OCI-LY1 (cell line): ENCODE data around the gene NID1.

ENCODE experiments used
- H2AFZ ChIP-seq: fragments of 200-600 bp; sonication (generic), shearing (Covaris generic); 2 replicates; pipeline ENCODE4 v1.6.0; 2014; ENCODE audit warnings: antibody characterized with exemption, mild to moderate bottlenecking, low read length
- H3F3A ChIP-seq: fragments of 200-600 bp; sonication (generic), shearing (Covaris generic); 2 replicates; pipeline ENCODE4 v1.6.0; 2014; ENCODE audit warnings: mild to moderate bottlenecking, antibody characterized with exemption, low read length, moderate library complexity; ENCODE audit not compliant: insufficient read depth
- H3K27ac ChIP-seq: fragments of 200-600 bp; sonication (generic); 2 replicates; pipeline ENCODE4 v1.5.1; 2014; ENCODE audit warnings: low read length, mixed run types, mild to moderate bottlenecking, low read depth; ENCODE audit not compliant: poor library complexity, severe bottlenecking
- H3K27me3 ChIP-seq: fragments of 200-600 bp; sonication (generic); 2 replicates; pipeline ENCODE4 v1.6.0; 2014; ENCODE audit warnings: antibody characterized with exemption, mild to moderate bottlenecking, low read length, moderate library complexity; ENCODE audit not compliant: insufficient read depth
- H3K36me3 ChIP-seq: fragments of 200-600 bp; sonication (generic); 2 replicates; pipeline ENCODE4 v1.6.1; 2014; ENCODE audit warnings: mild to moderate bottlenecking, antibody characterized with exemption, low read length, moderate library complexity, mixed read lengths; ENCODE audit not compliant: insufficient read depth
- H3K4me1 ChIP-seq: fragments of 200-600 bp; sonication (generic); 2 replicates; pipeline ENCODE4 v1.5.1; 2014; ENCODE audit warnings: mild to moderate bottlenecking, low read length, moderate library complexity; ENCODE audit not compliant: insufficient read depth, severe bottlenecking
- H3K4me2 ChIP-seq: fragments of 200-600 bp; sonication (generic), shearing (Covaris generic); 2 replicates; pipeline ENCODE4 v1.6.1; 2014; ENCODE audit warnings: low read length
- H3K4me3 ChIP-seq: fragments of 200-600 bp; sonication (generic); 2 replicates; pipeline ENCODE4 v1.5.1; 2014; ENCODE audit warnings: low read length, low read depth, mild to moderate bottlenecking, mixed read lengths; ENCODE audit not compliant: poor library complexity, severe bottlenecking
- H3K79me2 ChIP-seq: fragments of 200-600 bp; shearing (Covaris generic); 2 replicates; pipeline ENCODE4 v1.6.1; 2016; ENCODE audit warnings: mixed run types, low read length, mixed read lengths; ENCODE audit not compliant: insufficient read depth
- H3K9ac ChIP-seq: fragments of 200-600 bp; sonication (generic), shearing (Covaris generic); 2 replicates; pipeline ENCODE4 v1.6.1; 2014; ENCODE audit warnings: mild to moderate bottlenecking, low read length, mixed read lengths
- H3K9me2 ChIP-seq: fragments of 200-600 bp; sonication (generic), shearing (Covaris generic); 2 replicates; pipeline ENCODE4 v1.6.1; 2014; ENCODE audit warnings: low read depth, mild to moderate bottlenecking, low read length, mixed read lengths
- H3K9me3 ChIP-seq: fragments of 200-600 bp; shearing (Covaris generic); 2 replicates; pipeline ENCODE4 v1.6.1; 2014; ENCODE audit warnings: low read length, mixed read lengths
- H4K20me1 ChIP-seq: fragments of 200-600 bp; sonication (generic), shearing (Covaris generic); 2 replicates; pipeline ENCODE4 v1.6.0; 2016; ENCODE audit warnings: mild to moderate bottlenecking, low read length; ENCODE audit not compliant: insufficient read depth
- EZH2 ChIP-seq: fragments of 200-600 bp; sonication (generic), shearing (Covaris generic); IDR thresholded peaks from 2 replicates; pipeline ENCODE4 v1.8.0; 2017; ENCODE audit warnings: borderline replicate concordance, mixed run types, mild to moderate bottlenecking, antibody characterized with exemption, low read length, moderate library complexity, mixed read lengths
- TF ChIP-seq, protein P1 (sequence below): fragments of 200-600 bp; sonication (generic), shearing (Covaris generic); IDR thresholded peaks from 2 replicates; pipeline ENCODE4 v1.5.1; 2017; ENCODE audit warnings: mild to moderate bottlenecking, antibody characterized with exemption, low read length, moderate library complexity, mixed read lengths

NID1 gene

DNA sequence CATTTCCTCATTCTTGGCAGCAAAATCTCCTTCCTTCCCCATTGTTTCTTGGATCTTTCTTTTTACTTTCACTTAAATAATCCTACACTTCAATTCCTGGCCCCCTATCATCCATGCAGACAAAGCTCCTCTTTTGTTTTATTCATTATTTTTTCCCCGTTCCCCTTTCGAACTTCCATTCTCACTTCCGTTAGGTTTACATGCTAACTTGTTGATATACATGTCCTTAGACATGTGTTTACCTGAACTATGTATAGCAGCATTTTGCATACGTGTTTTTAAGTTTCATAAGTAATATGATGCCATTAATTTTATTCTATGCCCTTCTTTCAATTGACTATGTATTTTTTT lies 131.1 kb downstream of the NID1 start:
- Histone ChIP-seq H4K20me1 (no peaks in the 10 kb centered on the region), H3K27me3 (no peaks in the 10 kb centered on the region), H3K4me3 (no peak overlapping the region), H3K4me1 (no peaks in the 10 kb centered on the region), H3F3A (no peaks in the 10 kb centered on the region), H3K4me2 (no peak overlapping the region), H3K79me2 (no peaks in the 10 kb centered on the region), H3K36me3 (no peaks in the 10 kb centered on the region), H3K27ac (no peak overlapping the region), H3K9me2 (no peaks in the 10 kb centered on the region), H3K9ac (no peak overlapping the region), H3K9me3 (no peaks in the 10 kb centered on the region), H2AFZ (no peak overlapping the region)
- TF ChIP-seq, protein P1, sequence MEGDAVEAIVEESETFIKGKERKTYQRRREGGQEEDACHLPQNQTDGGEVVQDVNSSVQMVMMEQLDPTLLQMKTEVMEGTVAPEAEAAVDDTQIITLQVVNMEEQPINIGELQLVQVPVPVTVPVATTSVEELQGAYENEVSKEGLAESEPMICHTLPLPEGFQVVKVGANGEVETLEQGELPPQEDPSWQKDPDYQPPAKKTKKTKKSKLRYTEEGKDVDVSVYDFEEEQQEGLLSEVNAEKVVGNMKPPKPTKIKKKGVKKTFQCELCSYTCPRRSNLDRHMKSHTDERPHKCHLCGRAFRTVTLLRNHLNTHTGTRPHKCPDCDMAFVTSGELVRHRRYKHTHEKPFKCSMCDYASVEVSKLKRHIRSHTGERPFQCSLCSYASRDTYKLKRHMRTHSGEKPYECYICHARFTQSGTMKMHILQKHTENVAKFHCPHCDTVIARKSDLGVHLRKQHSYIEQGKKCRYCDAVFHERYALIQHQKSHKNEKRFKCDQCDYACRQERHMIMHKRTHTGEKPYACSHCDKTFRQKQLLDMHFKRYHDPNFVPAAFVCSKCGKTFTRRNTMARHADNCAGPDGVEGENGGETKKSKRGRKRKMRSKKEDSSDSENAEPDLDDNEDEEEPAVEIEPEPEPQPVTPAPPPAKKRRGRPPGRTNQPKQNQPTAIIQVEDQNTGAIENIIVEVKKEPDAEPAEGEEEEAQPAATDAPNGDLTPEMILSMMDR: no peak
- no peak for TF ChIP-seq EZH2

DNA sequence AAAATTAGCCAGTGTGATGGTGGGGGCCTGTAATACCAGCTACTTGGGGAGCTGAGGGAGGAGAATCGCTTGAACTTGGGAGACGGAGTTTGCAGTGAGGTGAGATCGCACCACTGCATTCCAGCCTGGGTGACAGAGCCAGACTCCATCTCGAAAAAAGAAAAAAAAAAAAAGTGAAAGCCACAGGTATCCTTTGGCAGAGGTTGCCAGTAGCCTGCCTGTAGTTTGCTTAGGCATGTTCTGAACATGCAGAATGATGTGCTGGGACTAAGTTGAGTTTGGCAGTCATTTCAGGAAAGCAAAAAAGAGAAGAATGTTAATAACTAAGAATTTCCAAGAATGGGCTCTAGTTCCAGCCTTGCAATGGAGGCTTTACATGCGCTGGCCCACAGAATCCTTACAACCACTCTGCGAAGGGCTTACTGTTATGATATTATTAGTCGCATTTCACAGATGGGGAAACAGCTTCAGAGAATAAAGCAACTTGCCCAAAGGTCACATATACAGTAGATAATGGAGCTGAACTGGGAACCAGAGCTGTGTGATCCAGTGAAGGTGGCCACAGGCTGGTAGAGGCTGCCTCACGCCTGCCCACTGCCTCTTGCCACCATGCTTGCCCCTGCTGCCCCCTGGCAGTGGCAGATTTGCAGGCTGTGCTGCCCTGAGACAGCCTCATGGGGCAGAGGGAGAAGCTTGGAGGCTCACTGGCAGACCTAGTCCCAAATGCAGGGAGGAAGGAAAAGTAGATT lies 131.7 kb downstream of the NID1 start:
- Histone ChIP-seq H3F3A (no peaks in the 10 kb centered on the region), H3K36me3 (no peaks in the 10 kb centered on the region), H3K9me3 (no peaks in the 10 kb centered on the region), H3K4me2 (no peak overlapping the region), H3K79me2 (no peaks in the 10 kb centered on the region), H3K4me1 (no peaks in the 10 kb centered on the region), H2AFZ (no peak overlapping the region), H3K27me3 (no peaks in the 10 kb centered on the region), H3K27ac (no peak overlapping the region), H3K9ac (no peak overlapping the region), H4K20me1 (no peaks in the 10 kb centered on the region), H3K4me3 (no peak overlapping the region), H3K9me2 (no peaks in the 10 kb centered on the region)
- no peak for TF ChIP-seq EZH2
- TF ChIP-seq, protein P1: no peak

DNA sequence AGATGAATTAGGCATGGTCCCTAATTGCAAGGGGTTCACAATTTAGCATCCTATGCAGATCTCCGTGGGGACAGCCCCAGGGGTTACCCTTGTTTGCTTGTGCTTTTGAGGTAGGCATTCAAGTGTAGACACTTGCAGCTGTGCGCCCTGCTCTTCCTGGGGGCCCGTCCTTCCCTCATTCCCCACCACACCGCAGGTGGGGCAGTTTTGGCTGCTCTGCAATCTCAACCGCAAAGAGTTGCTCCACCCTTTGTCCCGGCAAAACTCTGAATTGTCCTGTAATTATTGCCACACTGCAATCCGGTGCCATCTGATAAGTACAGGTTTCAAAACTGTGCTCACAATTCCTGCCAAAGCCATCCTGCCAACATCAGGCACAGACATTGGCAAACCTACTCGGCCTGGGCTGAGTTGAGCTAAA lies 132.8 kb downstream of the NID1 start:
- H3K9ac ChIP-seq: no peak overlapping the region
- no peak overlapping the region for H3K27ac ChIP-seq
- no peaks in the 10 kb centered on the region for H3F3A ChIP-seq
- no peaks in the 10 kb centered on the region for H3K9me3 ChIP-seq
- H3K79me2 ChIP-seq: no peaks in the 10 kb centered on the region
- no peaks in the 10 kb centered on the region for H3K4me1 ChIP-seq
- H3K27me3 ChIP-seq: no peaks in the 10 kb centered on the region
- no peak overlapping the region for H3K4me3 ChIP-seq
- no peaks in the 10 kb centered on the region for H3K36me3 ChIP-seq
- TF ChIP-seq, protein P1: no peak
- TF ChIP-seq EZH2: no peak
- H3K4me2 ChIP-seq: no peak overlapping the region
- H4K20me1 ChIP-seq: no peaks in the 10 kb centered on the region
- no peaks in the 10 kb centered on the region for H3K9me2 ChIP-seq
- no peak overlapping the region for H2AFZ ChIP-seq
